Fibroblast of mammary gland (primary cell): ENCODE measurements around the gene ATG7.
"Not testable (repeated sequence)": the region's sequence is repeated elsewhere in the genome, so short reads cannot be mapped to it uniquely, and the experiment has no call there.

ENCODE experiments used
- DNase-seq: peaks from one replicate; pipeline ENCODE4 v3.0.0-alpha.2; 2010; ENCODE audit warnings: low read depth
- H3K4me3 ChIP-seq: 2 replicates; pipeline ENCODE4 v1.5.1; 2011; ENCODE audit warnings: low read depth, mild to moderate bottlenecking, low read length, moderate library complexity; ENCODE audit not compliant: control insufficient read depth
- TF ChIP-seq, protein P1 (sequence below): conservative IDR thresholded peaks from 2 replicates; pipeline ENCODE4 v1.5.1; 2011; ENCODE audit warnings: low read depth, low read length, inconsistent platforms; ENCODE audit not compliant: control insufficient read depth, insufficient read depth

ATG7 gene

DNA sequence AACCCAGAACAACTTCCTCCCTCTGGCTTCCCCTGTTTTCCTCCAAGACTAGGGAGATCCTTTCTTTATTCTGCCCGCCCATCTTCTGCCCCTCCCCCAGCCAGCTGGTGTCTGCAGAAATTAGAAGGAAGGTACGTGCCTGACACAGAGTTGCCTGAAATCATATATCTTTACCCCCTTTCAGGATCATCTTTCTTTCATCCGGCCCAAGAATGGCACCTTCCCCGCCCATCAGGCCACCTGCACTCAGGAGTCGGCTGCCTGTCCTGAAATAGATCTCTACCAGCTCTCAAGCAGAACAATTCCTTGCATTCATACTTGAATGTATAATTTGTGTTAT lies 237.8 kb downstream of the ATG7 start:
- DNase-seq = no peak
- H3K4me3 ChIP-seq = no peak overlapping the region
- TF ChIP-seq, protein P1, sequence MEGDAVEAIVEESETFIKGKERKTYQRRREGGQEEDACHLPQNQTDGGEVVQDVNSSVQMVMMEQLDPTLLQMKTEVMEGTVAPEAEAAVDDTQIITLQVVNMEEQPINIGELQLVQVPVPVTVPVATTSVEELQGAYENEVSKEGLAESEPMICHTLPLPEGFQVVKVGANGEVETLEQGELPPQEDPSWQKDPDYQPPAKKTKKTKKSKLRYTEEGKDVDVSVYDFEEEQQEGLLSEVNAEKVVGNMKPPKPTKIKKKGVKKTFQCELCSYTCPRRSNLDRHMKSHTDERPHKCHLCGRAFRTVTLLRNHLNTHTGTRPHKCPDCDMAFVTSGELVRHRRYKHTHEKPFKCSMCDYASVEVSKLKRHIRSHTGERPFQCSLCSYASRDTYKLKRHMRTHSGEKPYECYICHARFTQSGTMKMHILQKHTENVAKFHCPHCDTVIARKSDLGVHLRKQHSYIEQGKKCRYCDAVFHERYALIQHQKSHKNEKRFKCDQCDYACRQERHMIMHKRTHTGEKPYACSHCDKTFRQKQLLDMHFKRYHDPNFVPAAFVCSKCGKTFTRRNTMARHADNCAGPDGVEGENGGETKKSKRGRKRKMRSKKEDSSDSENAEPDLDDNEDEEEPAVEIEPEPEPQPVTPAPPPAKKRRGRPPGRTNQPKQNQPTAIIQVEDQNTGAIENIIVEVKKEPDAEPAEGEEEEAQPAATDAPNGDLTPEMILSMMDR = no peak

DNA sequence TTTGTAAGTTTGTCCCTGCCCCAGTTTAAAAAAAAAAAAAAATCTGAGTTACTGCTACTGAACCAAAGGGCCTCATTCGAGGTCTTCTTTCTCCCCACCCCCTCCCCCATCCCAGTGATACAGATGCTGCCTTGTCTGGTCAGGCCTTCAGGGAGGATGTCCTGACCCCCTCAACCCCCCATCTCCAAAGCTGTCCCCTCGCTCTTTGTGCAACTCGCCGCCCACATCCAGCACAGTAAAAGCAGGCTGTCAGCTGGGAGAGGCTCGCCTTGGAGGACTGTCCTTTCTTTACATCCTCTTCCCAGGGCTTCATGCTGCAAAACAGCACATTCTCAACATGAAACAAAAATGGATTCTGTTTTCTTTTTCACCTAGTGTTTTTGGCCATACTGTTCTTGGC lies 238.2 kb downstream of the ATG7 start:
- H3K4me3 ChIP-seq = no peak overlapping the region
- TF ChIP-seq, protein P1 = no peak
- no peak for DNase-seq

DNA sequence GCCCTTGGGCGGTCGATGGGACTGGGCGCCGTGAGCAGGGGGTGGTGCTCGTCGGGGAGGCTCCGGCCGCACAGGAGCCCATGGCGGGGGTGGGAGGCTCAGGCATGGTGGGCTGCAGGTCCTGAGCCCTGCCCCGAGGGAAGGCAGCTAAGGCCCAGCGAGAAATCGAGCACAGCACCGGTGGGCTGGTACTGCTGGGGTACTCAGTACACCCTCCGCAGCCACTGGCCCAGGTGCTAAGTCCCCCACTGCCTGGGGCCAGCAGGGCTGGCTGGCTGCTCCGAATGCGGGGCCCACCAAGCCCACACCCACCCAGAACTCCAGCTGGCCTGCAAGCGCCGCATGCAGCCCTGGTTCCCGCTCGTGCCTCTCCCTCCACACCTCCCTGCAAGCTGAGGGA lies 239.4 kb downstream of the ATG7 start:
- not testable (repeated sequence) for DNase-seq, H3K4me3 ChIP-seq

DNA sequence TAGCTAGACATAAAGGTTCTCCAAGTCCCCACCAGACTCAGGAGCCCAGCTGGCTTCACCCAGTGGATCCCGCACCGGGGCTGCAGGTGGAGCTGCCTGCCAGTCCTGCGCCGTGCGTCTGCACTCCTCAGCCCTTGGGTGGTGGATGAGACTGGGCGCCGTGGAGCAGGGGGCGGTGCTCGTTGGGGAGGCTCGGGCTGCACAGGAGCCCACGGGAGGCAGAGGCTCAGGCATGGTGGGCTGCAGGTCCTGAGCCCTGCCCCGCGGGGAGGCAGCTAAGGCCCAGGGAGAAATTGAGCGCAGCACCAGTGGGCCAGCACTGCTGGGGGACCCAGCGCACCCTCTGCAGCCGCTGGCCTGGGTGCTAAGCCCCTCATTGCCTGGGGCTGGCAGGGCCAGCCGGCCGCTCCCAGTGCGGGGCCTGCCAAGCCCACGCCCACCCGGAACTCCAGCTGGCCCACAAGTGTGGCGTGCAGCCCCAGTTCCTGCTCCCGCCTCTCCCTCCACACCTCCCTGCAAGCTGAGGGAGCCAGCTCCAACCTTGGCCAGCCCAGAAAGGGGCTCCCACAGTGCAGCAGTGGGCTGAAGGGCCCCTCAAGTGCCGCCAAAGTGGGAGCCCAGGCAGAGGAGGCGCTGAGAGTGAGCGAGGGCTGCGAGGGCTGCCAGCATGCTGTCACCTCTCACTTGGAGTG lies 241.1 kb downstream of the ATG7 start:
- DNase-seq, H3K4me3 ChIP-seq: not testable (repeated sequence)

DNA sequence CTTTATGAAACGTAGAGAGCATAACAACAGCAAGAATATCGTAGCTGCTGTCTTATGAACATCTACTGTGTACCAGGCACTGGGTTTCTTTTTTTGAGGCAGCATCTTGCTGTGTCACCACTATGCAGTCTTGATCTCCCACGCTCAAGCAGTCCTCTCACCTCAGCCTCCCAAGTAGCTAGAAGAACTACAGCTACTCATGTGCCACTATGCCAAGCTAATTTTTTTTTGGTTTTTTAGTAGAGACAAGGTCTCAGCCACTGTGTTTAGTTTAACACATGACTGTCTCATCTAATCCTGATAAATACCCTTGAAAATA lies 241.6 kb downstream of the ATG7 start:
- H3K4me3 ChIP-seq = no peak overlapping the region
- TF ChIP-seq, protein P1 = no peak
- DNase-seq = no peak

DNA sequence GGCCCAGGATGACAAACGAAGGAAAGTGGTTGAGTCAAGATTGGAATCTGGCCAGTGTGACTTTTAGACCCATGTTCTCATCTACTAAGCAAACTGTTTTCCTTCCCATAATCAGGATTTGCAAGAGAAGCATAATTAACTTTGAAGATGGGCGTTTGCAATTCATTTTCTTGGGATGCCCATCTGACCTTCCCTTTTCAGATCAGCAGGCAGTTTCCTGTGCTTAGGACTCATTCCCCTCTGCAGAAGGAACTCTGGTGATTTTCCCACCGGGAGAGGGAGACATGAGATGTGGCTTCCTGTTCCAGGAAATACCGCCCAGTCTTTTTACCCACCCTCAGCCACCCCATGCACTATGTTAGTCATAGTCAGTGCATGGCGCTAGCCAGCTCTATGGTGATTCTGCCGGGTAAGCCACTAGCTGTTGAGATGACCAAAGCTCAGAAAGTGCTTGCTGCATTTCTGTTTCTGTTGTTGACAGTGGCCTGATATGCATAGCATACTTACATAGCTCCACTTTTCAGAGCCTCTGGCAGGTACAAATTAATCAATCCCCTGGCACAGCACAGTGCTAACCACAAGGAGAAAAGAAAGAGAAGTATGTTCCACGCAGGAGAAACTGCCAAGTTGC lies 242.1 kb downstream of the ATG7 start:
- DNase-seq = peak; percentile 91
- TF ChIP-seq, protein P1 = no peak

DNA sequence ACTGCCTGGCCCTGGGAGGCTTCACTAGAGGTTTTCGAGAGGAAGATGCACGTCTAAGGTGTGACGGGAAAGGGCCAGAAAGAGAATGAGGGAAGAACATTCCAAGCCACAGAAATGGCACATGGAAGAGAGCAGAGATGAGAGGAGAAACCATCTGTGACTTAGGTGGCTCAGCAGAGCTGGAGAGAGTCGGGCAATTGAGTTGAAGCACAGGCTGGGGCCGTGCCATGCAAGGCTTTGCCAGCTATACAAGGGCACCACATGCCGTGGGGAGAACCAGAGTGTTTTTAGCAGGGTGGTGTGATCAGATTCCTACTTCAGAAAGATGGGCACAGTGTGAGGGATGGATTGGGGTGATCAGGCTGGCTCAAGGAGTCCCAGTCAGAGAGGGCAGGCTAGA lies 245.4 kb downstream of the ATG7 start:
- TF ChIP-seq, protein P1 = no peak
- H3K4me3 ChIP-seq = no peak overlapping the region
- DNase-seq = no peak

More for the DNA sequence above, 242.1 kb downstream of the ATG7 start:
- no peak overlapping the region for H3K4me3 ChIP-seq

DNA sequence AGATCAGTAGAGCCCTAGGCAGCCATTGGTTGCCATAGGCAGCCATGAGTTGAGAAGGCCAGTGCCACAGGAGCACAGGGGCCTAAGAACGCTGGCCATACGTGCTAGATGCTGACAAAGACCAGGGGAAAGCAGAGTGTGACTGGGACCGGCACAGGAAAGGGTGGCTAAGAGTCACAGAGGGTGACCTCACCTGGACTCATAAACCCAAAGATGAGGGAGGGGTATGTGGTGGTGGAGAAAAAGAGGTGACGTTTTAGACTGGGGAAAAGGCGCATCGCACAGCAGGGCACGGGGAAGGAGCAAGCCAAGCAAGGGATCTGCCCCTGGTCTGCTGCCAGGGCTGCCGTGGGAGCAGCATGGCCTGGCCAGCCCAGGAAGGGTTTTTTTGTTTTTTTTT lies 249.0 kb downstream of the ATG7 start:
- H3K4me3 ChIP-seq = no peak overlapping the region
- no peak for DNase-seq
- TF ChIP-seq, protein P1 = no peak
